ENCODE data around the gene FXYD3.

The FXYD3 gene

GRCh38 chr19:35094656-35095055 lies 21.0 kb upstream of the FXYD3 start:
- ATAC-seq = no peak

GRCh38 chr19:35095667-35096368 lies 19.8 kb upstream of the FXYD3 start:
- TF ChIP-seq GLIS3 (CRISPR knock-in tag; IDR thresholded peaks at IDR 0.05) (no peak), OSR1 (CRISPR knock-in tag; IDR thresholded peaks at IDR 0.05) (no peak), ZNF70 (CRISPR knock-in tag; IDR thresholded peaks at IDR 0.05) (no peak), TOX (CRISPR knock-in tag; IDR thresholded peaks at IDR 0.05; ENCODE audit: borderline replicate concordance) (no peak), ZNF8 (CRISPR knock-in tag; IDR thresholded peaks at IDR 0.05) (no peak), ZFP30 (CRISPR knock-in tag; IDR thresholded peaks at IDR 0.05) (no peak), ZC3H10 (CRISPR knock-in tag; IDR thresholded peaks at IDR 0.05) (no peak), BACH2 (CRISPR knock-in tag; IDR thresholded peaks at IDR 0.05; ENCODE audit: borderline replicate concordance) (no peak), CREB5 (CRISPR knock-in tag; IDR thresholded peaks at IDR 0.05; ENCODE audit: low read depth) (no peak), PPARA (CRISPR knock-in tag; IDR thresholded peaks at IDR 0.05; ENCODE audit: borderline replicate concordance) (no peak)
- peak; percentile 30; the same call in 1 of the 3 replicates for ATAC-seq

More at GRCh38 chr19:35094656-35095055, 21.0 kb upstream of the FXYD3 start:
- no peak for TF ChIP-seq RARB (CRISPR knock-in tag; IDR thresholded peaks at IDR 0.05)
- TF ChIP-seq TSHZ2 (CRISPR knock-in tag; IDR thresholded peaks at IDR 0.05) = no peak
- TF ChIP-seq CSDC2 (CRISPR knock-in tag; IDR thresholded peaks at IDR 0.05) = no peak
- TF ChIP-seq ISL1 (CRISPR knock-in tag; IDR thresholded peaks at IDR 0.05) = no peak
- TF ChIP-seq TCF4 (CRISPR knock-in tag; IDR thresholded peaks at IDR 0.05; ENCODE audit: borderline replicate concordance) = no peak
- TF ChIP-seq ZFP3 (CRISPR knock-in tag; IDR thresholded peaks at IDR 0.05) = no peak
- no peak for TF ChIP-seq ZNF8 (CRISPR knock-in tag; IDR thresholded peaks at IDR 0.05)
- TF ChIP-seq PPARA (CRISPR knock-in tag; IDR thresholded peaks at IDR 0.05; ENCODE audit: borderline replicate concordance) = no peak
- TF ChIP-seq CSRNP3 (CRISPR knock-in tag; IDR thresholded peaks at IDR 0.05) = no peak
- TF ChIP-seq SNAI2 (CRISPR knock-in tag; IDR thresholded peaks at IDR 0.05) = no peak
- no peak for TF ChIP-seq POU6F1 (CRISPR knock-in tag; IDR thresholded peaks at IDR 0.05; ENCODE audit: borderline replicate concordance, low read depth)
- no peak for TF ChIP-seq OSR1 (CRISPR knock-in tag; IDR thresholded peaks at IDR 0.05)
- no peak for TF ChIP-seq GLIS3 (CRISPR knock-in tag; IDR thresholded peaks at IDR 0.05)
- no peak for TF ChIP-seq CREB5 (CRISPR knock-in tag; IDR thresholded peaks at IDR 0.05; ENCODE audit: low read depth)

GRCh38 chr19:35098413-35099049 lies 17.1 kb upstream of the FXYD3 start:
- no peak for ATAC-seq
- no peak for TF ChIP-seq ZFP3 (CRISPR knock-in tag; IDR thresholded peaks at IDR 0.05)
- TF ChIP-seq ZC3H10 (CRISPR knock-in tag; IDR thresholded peaks at IDR 0.05) = no peak
- TF ChIP-seq ZNF70 (CRISPR knock-in tag; IDR thresholded peaks at IDR 0.05) = no peak
- TF ChIP-seq POU6F1 (CRISPR knock-in tag; IDR thresholded peaks at IDR 0.05; ENCODE audit: borderline replicate concordance, low read depth) = no peak
- TF ChIP-seq ZNF565 (CRISPR knock-in tag; conservative IDR thresholded peaks at IDR 0.05; ENCODE audit: low read depth) = no peak
- no peak for TF ChIP-seq SNAI2 (CRISPR knock-in tag; IDR thresholded peaks at IDR 0.05)
- no peak for TF ChIP-seq TSHZ2 (CRISPR knock-in tag; IDR thresholded peaks at IDR 0.05)
- TF ChIP-seq OSR1 (CRISPR knock-in tag; IDR thresholded peaks at IDR 0.05) = no peak
- TF ChIP-seq TCF4 (CRISPR knock-in tag; IDR thresholded peaks at IDR 0.05; ENCODE audit: borderline replicate concordance) = no peak

Measured in SK-N-SH treated with all-trans-retinoic acid at 6 μM for 48 hours (cell line).